A673 (cell line): ENCODE measurements around the gene GSTA3. TPM values are rescaled to one million over a fixed set of nuclear protein-coding genes. Genes with fewer than 3 reads are reported as not detected.
"Not testable (repeated sequence)": the region's sequence is repeated elsewhere in the genome, so short reads cannot be mapped to it uniquely, and the experiment has no call there.

ENCODE experiments used
- BruUV-seq: library from RNA; stranded (reverse); fragments of 400-500 nt; replicated peaks from 2 replicates; lab custom pipeline; 2021; lab: Mats Ljungman, UMichigan
- CTCF ChIA-PET: fragments of 300-600 bp; sonication (Branson Sonifier 250); formaldehyde crosslinking; loops from one replicate; lab custom pipeline; 2022; ENCODE audit warnings: antibody characterized with exemption; lab: Charles Lee
- POLR2A ChIA-PET: fragments of 300-600 bp; sonication (Branson Sonifier 250); formaldehyde crosslinking; loops from one replicate; lab custom pipeline; 2022; ENCODE audit warnings: antibody characterized with exemption; ENCODE audit not compliant: low non-redundant PET; lab: Charles Lee
- DNase-seq: peaks from one replicate; pipeline ENCODE4 v3.0.0-alpha.2; 2015; ENCODE audit warnings: low spot score
- H3K27ac ChIP-seq: fragments of 200-600 bp; sonication (generic); 2 replicates; pipeline ENCODE4 v1.5.1; 2016; ENCODE audit warnings: mixed run types, low read depth, mild to moderate bottlenecking, mixed read lengths, antibody characterized with exemption, low read length; ENCODE audit not compliant: poor library complexity, severe bottlenecking
- H3K27me3 ChIP-seq: fragments of 200-600 bp; sonication (generic); replicated peaks from 2 replicates; pipeline ENCODE4 v1.6.1; 2017; ENCODE audit warnings: mixed run types, low read depth, mild to moderate bottlenecking, mixed read lengths, antibody characterized with exemption, low read length; ENCODE audit not compliant: insufficient read depth, poor library complexity
- H3K36me3 ChIP-seq: fragments of 200-600 bp; sonication (generic); 2 replicates; pipeline ENCODE4 v1.6.1; 2016; ENCODE audit warnings: mixed run types, mild to moderate bottlenecking, mixed read lengths, antibody characterized with exemption, low read length; ENCODE audit not compliant: insufficient read depth, poor library complexity, severe bottlenecking
- H3K4me1 ChIP-seq: fragments of 200-600 bp; sonication (generic); 2 replicates; pipeline ENCODE4 v1.6.1; 2017; ENCODE audit warnings: mixed run types, mild to moderate bottlenecking, mixed read lengths, antibody characterized with exemption, low read length; ENCODE audit not compliant: insufficient read depth, poor library complexity, severe bottlenecking
- H3K4me3 ChIP-seq: fragments of 200-600 bp; sonication (generic); 2 replicates; pipeline ENCODE4 v1.5.1; 2016; ENCODE audit warnings: low read depth, mixed run types, mild to moderate bottlenecking, mixed read lengths, low read length; ENCODE audit not compliant: poor library complexity, severe bottlenecking
- H3K9me3 ChIP-seq: fragments of 200-600 bp; sonication (generic); 2 replicates; pipeline ENCODE4 v1.6.1; 2016; ENCODE audit warnings: mixed run types, low read depth, mild to moderate bottlenecking, mixed read lengths, antibody characterized with exemption, low read length; ENCODE audit not compliant: poor library complexity, severe bottlenecking
- CTCF ChIP-seq: fragments of 300-800, 200-600 bp; sonication (generic); conservative IDR thresholded peaks from 2 replicates; pipeline ENCODE4 v1.5.1; 2017; ENCODE audit warnings: low read depth, mild to moderate bottlenecking, antibody characterized with exemption, low read length, moderate library complexity, mixed read lengths
- EZH2 ChIP-seq: fragments of 200-600 bp; sonication (generic); IDR thresholded peaks from 2 replicates; pipeline ENCODE4 v1.6.1; 2017; ENCODE audit warnings: borderline replicate concordance, low read depth, mild to moderate bottlenecking, mixed read lengths, antibody characterized with exemption, low read length; ENCODE audit not compliant: poor library complexity, severe bottlenecking
- intact Hi-C: fragments of 100-400 bp; cut with micrococcal nuclease; formaldehyde crosslinking; loops from one replicate; pipeline ENCODE4 v1.10.0; 2022; ENCODE audit not compliant: unreplicated experiment
- total RNA-seq: library from RNA; stranded (reverse); gene quantifications from 2 replicates; pipeline ENCODE4 v1.2.3, GENCODE V29; 2021

Gene GSTA3
- total RNA-seq, 1 experiment from 2014 or later: not detected

DNA sequence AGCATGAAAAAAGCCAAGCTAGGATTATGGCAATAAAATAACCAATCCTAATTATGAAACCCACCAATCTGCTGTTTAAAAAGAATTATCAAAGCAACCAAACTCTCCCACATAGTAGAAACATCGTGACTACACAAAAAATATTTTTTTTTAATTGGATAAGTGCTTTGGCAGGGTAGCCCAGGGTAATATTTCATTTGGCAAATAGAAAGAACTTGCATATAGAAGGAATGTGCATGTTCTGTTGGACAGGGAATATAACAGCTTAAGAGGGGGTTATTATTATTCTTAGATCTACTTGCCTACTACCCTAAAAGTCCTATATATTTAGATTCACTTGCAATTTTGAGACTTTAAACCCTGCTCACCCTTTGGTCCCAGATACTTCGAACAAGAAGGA lies 972 bp downstream of the GSTA3 start:
- intact Hi-C loops: no loop called here
- TF ChIP-seq EZH2: no peak
- no peak for TF ChIP-seq CTCF
- no peaks in the 10 kb centered on the region for H3K36me3 ChIP-seq
- CTCF ChIA-PET: no interaction called here
- no peaks in the 10 kb centered on the region for H3K4me1 ChIP-seq
- DNase-seq: no peak
- no peak overlapping the region for H3K27ac ChIP-seq
- H3K9me3 ChIP-seq: no peaks in the 10 kb centered on the region
- BruUV-seq: no TSS peak
- POLR2A ChIA-PET: no interaction called here
- H3K4me3 ChIP-seq: no peak overlapping the region
- no peaks in the 10 kb centered on the region for H3K27me3 ChIP-seq

- Histone ChIP-seq H3K27ac (no peak overlapping the region), H3K4me1 (no peaks in the 10 kb centered on the region), H3K9me3 (no peaks in the 10 kb centered on the region), H3K4me3 (no peak overlapping the region), H3K36me3 (no peaks in the 10 kb centered on the region), H3K27me3 (no peaks in the 10 kb centered on the region)
- no TSS peak for BruUV-seq
- CTCF ChIA-PET: no interaction called here
- intact Hi-C loops: no loop called here
- DNase-seq: peak; percentile 27
- TF ChIP-seq CTCF: peak; percentile 51
- TF ChIP-seq EZH2: no peak
- POLR2A ChIA-PET: no interaction called here
Measured at GRCh38 chr6:52904562-52905279, 4.8 kb downstream of the GSTA3 start.

DNA sequence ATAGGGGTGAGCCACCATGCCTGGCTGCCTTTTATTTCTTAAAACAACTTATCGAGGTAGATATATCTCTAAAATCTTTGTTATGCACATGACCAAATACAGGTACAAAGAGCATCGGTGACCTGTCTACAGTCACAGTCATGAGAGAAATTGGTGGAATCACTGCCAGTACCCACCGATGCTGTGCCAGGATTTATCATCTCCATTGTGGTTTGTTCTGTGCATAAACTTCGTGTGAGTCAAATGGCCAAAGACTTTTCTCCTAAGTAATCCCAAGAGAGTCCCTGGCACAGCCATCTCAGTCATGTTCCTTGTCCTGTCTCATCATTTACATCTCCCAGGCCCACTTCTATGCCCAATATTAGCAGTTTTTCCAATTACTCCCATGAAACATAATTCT lies 9.0 kb downstream of the GSTA3 start:
- H3K27me3 ChIP-seq: no peaks in the 10 kb centered on the region
- H3K9me3 ChIP-seq: no peaks in the 10 kb centered on the region
- no peak overlapping the region for H3K27ac ChIP-seq
- TF ChIP-seq EZH2 (no peak), CTCF (no peak)
- no peaks in the 10 kb centered on the region for H3K4me1 ChIP-seq
- no peak for DNase-seq
- H3K36me3 ChIP-seq: no peaks in the 10 kb centered on the region
- intact Hi-C loops: no loop called here
- no peak overlapping the region for H3K4me3 ChIP-seq
- CTCF ChIA-PET: no interaction called here
- no TSS peak for BruUV-seq
- POLR2A ChIA-PET: no interaction called here

GRCh38 chr6:52895790-52896189 lies 13.7 kb downstream of the GSTA3 start:
- intact Hi-C loops, CTCF ChIA-PET, POLR2A ChIA-PET, H3K9me3 ChIP-seq, BruUV-seq, H3K4me3 ChIP-seq, H3K36me3 ChIP-seq, DNase-seq, H3K27me3 ChIP-seq, H3K4me1 ChIP-seq, H3K27ac ChIP-seq: not testable (repeated sequence)
